PC-3 (cell line): ENCODE data around the gene LCP1. TPM values are rescaled to one million over a fixed set of nuclear protein-coding genes. Genes with fewer than 3 reads are reported as not detected.

Experiments used
- ATAC-seq: fragments of 200-7000 bp; cut with Tn5 transposase; 2 replicates; pipeline ENCODE4 v1.9.1; 2020; ENCODE audit warnings: mild to moderate bottlenecking, moderate library complexity
- BruUV-seq: library from RNA; stranded (reverse); fragments of 400-500 nt; replicated peaks from 2 replicates; lab custom pipeline; 2021; lab: Mats Ljungman, UMichigan
- CTCF ChIA-PET: fragments of 300-600 bp; sonication (Branson Sonifier 250); formaldehyde crosslinking; loops from one replicate; lab custom pipeline; 2022; ENCODE audit warnings: antibody characterized with exemption; lab: Charles Lee
- POLR2A ChIA-PET: fragments of 300-600 bp; sonication (Branson Sonifier 250); formaldehyde crosslinking; loops from one replicate; lab custom pipeline; 2022; ENCODE audit warnings: antibody characterized with exemption; ENCODE audit not compliant: unreplicated experiment; lab: Charles Lee
- DNase-seq: peaks from one replicate; pipeline ENCODE4 v3.0.0-alpha.2; 2015
- H2AFZ ChIP-seq: fragments of 300-600 bp; sonication (generic); 2 replicates; pipeline ENCODE4 v1.6.0; 2016; ENCODE audit warnings: antibody characterized with exemption, low read length
- H3F3A ChIP-seq: fragments of 300-600 bp; sonication (generic); one replicate; pipeline ENCODE4 v1.6.0; 2017; ENCODE audit warnings: antibody characterized with exemption, low read length, control low read depth, mild to moderate bottlenecking; ENCODE audit not compliant: unreplicated experiment
- H3K27ac ChIP-seq: fragments of 300-600 bp; sonication (generic); 2 replicates; pipeline ENCODE4 v1.5.1; 2016; ENCODE audit warnings: mild to moderate bottlenecking, low read length
- H3K27me3 ChIP-seq: fragments of 300-600 bp; sonication (generic); 2 replicates; pipeline ENCODE4 v1.6.1; 2016; ENCODE audit warnings: low read length, mixed read lengths
- H3K36me3 ChIP-seq: fragments of 300-600 bp; sonication (generic); 2 replicates; pipeline ENCODE4 v1.6.1; 2016; ENCODE audit warnings: low read depth, mixed run types, low read length, mixed read lengths
- H3K4me1 ChIP-seq: fragments of 300-600 bp; sonication (generic); 2 replicates; pipeline ENCODE4 v1.5.1; 2016; ENCODE audit warnings: low read length; ENCODE audit not compliant: insufficient read depth
- H3K4me2 ChIP-seq: fragments of 300-600 bp; sonication (generic); 2 replicates; pipeline ENCODE4 v1.6.0; 2016; ENCODE audit warnings: low read length
- H3K4me3 ChIP-seq: fragments of 300-600 bp; sonication (generic); 2 replicates; pipeline ENCODE4 v1.5.1; 2016; ENCODE audit warnings: mild to moderate bottlenecking, low read length, mixed read lengths
- H3K79me2 ChIP-seq: fragments of 300-600 bp; sonication (generic); 2 replicates; pipeline ENCODE4 v1.6.1; 2017; ENCODE audit warnings: low read length, mixed read lengths
- H3K9ac ChIP-seq: fragments of 300-600 bp; sonication (generic); 2 replicates; pipeline ENCODE4 v1.6.0; 2016; ENCODE audit warnings: mild to moderate bottlenecking, low read length
- H3K9me2 ChIP-seq: fragments of 300-600 bp; sonication (generic); replicated peaks from 2 replicates; pipeline ENCODE4 v1.6.1; 2016; ENCODE audit warnings: mixed run types, low read length, mixed read lengths
- H3K9me3 ChIP-seq: fragments of 300-600 bp; sonication (generic); 2 replicates; pipeline ENCODE4 v1.6.1; 2016; ENCODE audit warnings: low read length, mixed read lengths
- H4K20me1 ChIP-seq: fragments of 300-600 bp; sonication (generic); 2 replicates; pipeline ENCODE4 v1.6.1; 2016; ENCODE audit warnings: low read length, mixed read lengths
- EZH2 ChIP-seq: fragments of 300-600 bp; sonication (generic); IDR thresholded peaks from one replicate; pipeline ENCODE4 v1.6.1; 2017; ENCODE audit warnings: antibody characterized with exemption, mild to moderate bottlenecking, low read length; ENCODE audit not compliant: unreplicated experiment
- EZH2phosphoT487 ChIP-seq: fragments of 300-600 bp; sonication (generic); IDR thresholded peaks from 2 replicates; pipeline ENCODE4 v1.6.1; 2018; ENCODE audit warnings: mild to moderate bottlenecking, antibody characterized with exemption, low read length, borderline replicate concordance
- intact Hi-C: fragments of 100-400 bp; cut with micrococcal nuclease; formaldehyde crosslinking; loops from 2 replicates; pipeline ENCODE4 v1.9.0; 2023
- total RNA-seq: library from RNA; depleted of rRNA; stranded (reverse); fragments of >200 nt; gene quantifications from 2 replicates; pipeline ENCODE4 v1.2.3, GENCODE V29; 2014
- TF ChIP-seq, protein P1 (sequence below): fragments of 300-600 bp; sonication (generic); conservative IDR thresholded peaks from 2 replicates; pipeline ENCODE4 v1.5.1; 2017; ENCODE audit warnings: antibody characterized with exemption, low read depth, mild to moderate bottlenecking, low read length

LCP1 gene
- total RNA-seq, 1 experiment from 2014 or later = 143 TPM

DNA sequence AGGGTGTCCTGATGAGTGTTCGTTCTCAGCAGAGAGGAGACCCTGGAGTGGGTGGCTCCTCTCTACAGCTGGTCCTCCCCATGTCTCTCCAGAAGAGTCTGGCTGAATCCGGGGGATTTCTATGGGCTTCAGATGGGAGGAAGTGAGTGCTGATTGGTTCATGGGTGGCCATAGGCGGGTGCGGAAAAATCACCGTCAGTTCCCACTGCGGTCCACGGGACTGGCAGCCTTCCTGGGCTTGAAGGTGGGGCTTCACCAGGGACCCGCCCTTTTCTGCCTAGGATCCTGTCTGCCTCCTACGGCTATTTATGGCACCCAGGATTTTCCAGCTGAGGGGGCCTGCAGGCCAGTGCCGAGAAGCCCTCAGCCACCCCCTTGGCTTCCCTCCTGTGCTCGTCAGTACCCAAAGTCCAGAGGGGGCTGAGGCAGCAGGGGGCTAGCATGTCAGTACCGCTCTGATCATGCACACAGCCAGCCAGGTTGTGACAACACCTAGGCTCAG, 95.5 kb downstream of the LCP1 start:
- Histone ChIP-seq H3F3A (no peaks in the 10 kb centered on the region), H3K4me2 (no peak overlapping the region), H3K4me1 (no peaks in the 10 kb centered on the region), H3K9ac (no peak overlapping the region), H4K20me1 (no peaks in the 10 kb centered on the region), H3K27me3 (no peaks in the 10 kb centered on the region), H3K9me3 (no peaks in the 10 kb centered on the region), H3K36me3 (no peaks in the 10 kb centered on the region), H2AFZ (no peak overlapping the region), H3K4me3 (no peak overlapping the region), H3K79me2 (no peaks in the 10 kb centered on the region), H3K9me2 (no peaks in the 10 kb centered on the region), H3K27ac (no peak overlapping the region)
- ChIA-PET CTCF (no interaction called here), POLR2A (no interaction called here)
- intact Hi-C loops = no loop called here
- ATAC-seq = no peak
- DNase-seq = no peak
- BruUV-seq = no TSS peak
- TF ChIP-seq, protein P1, sequence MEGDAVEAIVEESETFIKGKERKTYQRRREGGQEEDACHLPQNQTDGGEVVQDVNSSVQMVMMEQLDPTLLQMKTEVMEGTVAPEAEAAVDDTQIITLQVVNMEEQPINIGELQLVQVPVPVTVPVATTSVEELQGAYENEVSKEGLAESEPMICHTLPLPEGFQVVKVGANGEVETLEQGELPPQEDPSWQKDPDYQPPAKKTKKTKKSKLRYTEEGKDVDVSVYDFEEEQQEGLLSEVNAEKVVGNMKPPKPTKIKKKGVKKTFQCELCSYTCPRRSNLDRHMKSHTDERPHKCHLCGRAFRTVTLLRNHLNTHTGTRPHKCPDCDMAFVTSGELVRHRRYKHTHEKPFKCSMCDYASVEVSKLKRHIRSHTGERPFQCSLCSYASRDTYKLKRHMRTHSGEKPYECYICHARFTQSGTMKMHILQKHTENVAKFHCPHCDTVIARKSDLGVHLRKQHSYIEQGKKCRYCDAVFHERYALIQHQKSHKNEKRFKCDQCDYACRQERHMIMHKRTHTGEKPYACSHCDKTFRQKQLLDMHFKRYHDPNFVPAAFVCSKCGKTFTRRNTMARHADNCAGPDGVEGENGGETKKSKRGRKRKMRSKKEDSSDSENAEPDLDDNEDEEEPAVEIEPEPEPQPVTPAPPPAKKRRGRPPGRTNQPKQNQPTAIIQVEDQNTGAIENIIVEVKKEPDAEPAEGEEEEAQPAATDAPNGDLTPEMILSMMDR = no peak
- TF ChIP-seq EZH2phosphoT487 (no peak), EZH2 (no peak)

DNA sequence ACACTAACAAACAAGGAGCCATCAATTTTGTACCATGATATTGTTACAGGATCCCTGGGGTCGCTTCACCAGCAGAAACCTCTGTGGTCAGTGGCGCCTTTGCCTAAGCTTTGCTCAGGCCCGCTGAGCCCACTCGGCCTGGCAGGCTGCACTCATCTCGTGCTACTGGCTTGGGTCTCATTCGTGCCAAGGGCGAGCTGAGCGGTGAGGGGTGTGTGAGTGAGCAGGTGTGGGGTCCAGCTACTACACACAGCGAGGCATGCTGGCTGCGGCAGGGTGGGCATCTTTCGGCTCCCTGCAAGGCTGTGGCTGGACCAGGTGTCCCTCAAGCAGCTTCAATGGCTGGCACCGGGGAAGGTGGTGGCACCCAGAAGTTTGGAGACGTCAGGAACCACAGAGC, 96.2 kb downstream of the LCP1 start:
- H3K4me2 ChIP-seq = no peak overlapping the region
- H3K79me2 ChIP-seq = no peaks in the 10 kb centered on the region
- no peaks in the 10 kb centered on the region for H3K27me3 ChIP-seq
- no peak overlapping the region for H3K27ac ChIP-seq
- H3K9ac ChIP-seq = no peak overlapping the region
- H3K9me3 ChIP-seq = no peaks in the 10 kb centered on the region
- ChIA-PET POLR2A (interaction anchor here (0.7 kb wide), 1 partner anchor 1548 kb away, joined by 5 read pairs; no protein-coding TSS in a partner anchor), CTCF (no interaction called here)
- H4K20me1 ChIP-seq = no peaks in the 10 kb centered on the region
- H3F3A ChIP-seq = no peaks in the 10 kb centered on the region
- intact Hi-C loops = no loop called here
- DNase-seq (no peak), ATAC-seq (no peak)
- no TSS peak for BruUV-seq
- no peaks in the 10 kb centered on the region for H3K9me2 ChIP-seq
- TF ChIP-seq EZH2phosphoT487 (no peak), EZH2 (no peak)
- TF ChIP-seq, protein P1 = no peak
- H3K36me3 ChIP-seq = no peaks in the 10 kb centered on the region
- no peak overlapping the region for H2AFZ ChIP-seq
- H3K4me3 ChIP-seq = no peak overlapping the region
- H3K4me1 ChIP-seq = no peaks in the 10 kb centered on the region

DNA sequence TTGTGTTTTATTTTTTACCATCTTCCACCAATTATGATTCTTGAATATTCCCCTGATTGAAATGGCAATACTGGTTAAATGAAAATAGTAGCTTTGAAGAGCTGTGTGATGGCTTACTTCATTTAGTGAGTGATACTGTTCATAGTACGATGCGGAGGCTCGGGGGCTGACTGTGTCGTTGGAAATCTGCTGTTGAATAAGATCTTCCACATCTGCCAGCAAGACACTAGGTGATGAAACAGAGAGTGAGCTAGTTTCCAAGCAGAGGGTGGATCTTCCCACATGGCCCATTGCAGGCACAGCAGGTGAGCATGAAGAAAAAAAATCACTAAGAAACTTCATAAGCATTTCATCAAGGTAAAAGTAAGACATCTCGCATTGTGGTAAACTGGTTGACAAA, 99.7 kb downstream of the LCP1 start:
- Histone ChIP-seq H4K20me1 (no peaks in the 10 kb centered on the region), H3K79me2 (no peaks in the 10 kb centered on the region), H3K27me3 (no peaks in the 10 kb centered on the region), H3K4me2 (no peak overlapping the region), H3K9me3 (no peaks in the 10 kb centered on the region), H3K9me2 (no peaks in the 10 kb centered on the region), H3K9ac (no peak overlapping the region), H3K27ac (no peak overlapping the region), H3K4me3 (no peak overlapping the region), H3F3A (no peaks in the 10 kb centered on the region), H3K36me3 (no peaks in the 10 kb centered on the region), H3K4me1 (no peaks in the 10 kb centered on the region), H2AFZ (no peak overlapping the region)
- BruUV-seq = no TSS peak
- intact Hi-C loops = no loop called here
- ChIA-PET CTCF (no interaction called here), POLR2A (no interaction called here)
- DNase-seq (no peak), ATAC-seq (no peak)
- no peak for TF ChIP-seq EZH2
- TF ChIP-seq EZH2phosphoT487 = no peak
- TF ChIP-seq, protein P1 = no peak
